Bone marrow (tissue), 2 donors: ENCODE data around the gene WDSUB1.

Source experiments
- DNase-seq, 2 donors: peaks; one replicate each; lab custom pipeline; 2025; lab: John Stamatoyannopoulos, UW

Gene WDSUB1

GRCh38 chr2:159225025-159226016, 61.2 kb downstream of the WDSUB1 start:
- DNase-seq, result no peak

GRCh38 chr2:159224061-159224813, 62.3 kb downstream of the WDSUB1 start:
- DNase-seq, result no peak

GRCh38 chr2:159219394-159219998, 67.0 kb downstream of the WDSUB1 start:
- no peak for DNase-seq

- no peak for DNase-seq
These were observed 68.1 kb downstream of the WDSUB1 start for GRCh38 chr2:159218389-159218788.

- no peak for DNase-seq
These were observed 68.8 kb downstream of the WDSUB1 start for GRCh38 chr2:159217676-159218075.

- no peak for DNase-seq
These were observed 71.4 kb downstream of the WDSUB1 start for GRCh38 chr2:159215116-159215515.

- no peak for DNase-seq
These were observed 72.1 kb downstream of the WDSUB1 start for GRCh38 chr2:159214325-159214865.

GRCh38 chr2:159213296-159213695, 73.2 kb downstream of the WDSUB1 start:
- DNase-seq, result no peak

- DNase-seq, result no peak
These were observed 74.8 kb downstream of the WDSUB1 start for GRCh38 chr2:159211447-159212396.

GRCh38 chr2:159209341-159210306, 76.9 kb downstream of the WDSUB1 start:
- DNase-seq, result no peak

GRCh38 chr2:159208438-159208837, 78.1 kb downstream of the WDSUB1 start:
- no peak for DNase-seq

GRCh38 chr2:159206736-159207380, 79.6 kb downstream of the WDSUB1 start:
- no peak for DNase-seq

- no peak for DNase-seq
These were observed 81.9 kb downstream of the WDSUB1 start for GRCh38 chr2:159204381-159205144.

- DNase-seq, result no peak
These were observed 83.9 kb downstream of the WDSUB1 start for GRCh38 chr2:159202568-159203071.

- no peak for DNase-seq
These were observed 85.0 kb downstream of the WDSUB1 start for GRCh38 chr2:159201360-159202063.

GRCh38 chr2:159200498-159200897, 86.0 kb downstream of the WDSUB1 start:
- DNase-seq, result no peak

GRCh38 chr2:159199761-159200465, 86.6 kb downstream of the WDSUB1 start:
- no peak for DNase-seq
